ENCODE data around the gene SMIM29.
"Not testable (repeated sequence)": the region's sequence is repeated elsewhere in the genome, so short reads cannot be mapped to it uniquely, and the experiment has no call there.

SMIM29 gene

DNA sequence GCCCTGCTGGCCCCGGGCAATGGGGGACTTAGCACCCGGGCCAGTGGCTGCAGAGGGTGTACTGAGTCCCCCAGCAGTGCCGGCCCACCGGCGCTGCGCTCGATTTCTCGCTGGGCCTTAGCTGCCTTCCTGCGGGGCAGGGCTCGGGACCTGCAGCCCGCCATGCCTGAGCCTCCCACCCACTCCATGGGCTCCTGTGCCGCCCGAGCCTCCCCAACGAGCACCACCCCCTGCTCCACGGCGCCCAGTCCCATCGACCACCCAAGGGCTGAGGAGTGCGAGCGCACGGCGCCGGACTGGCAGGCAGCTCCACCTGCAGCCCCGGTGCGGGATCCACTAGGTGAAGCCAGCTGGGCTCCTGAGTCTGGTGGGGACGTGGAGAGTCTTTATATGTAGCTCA, 20.3 kb upstream of the SMIM29 start:
- DNase-seq (ENCODE audit: low read depth in 2 of 2): not testable (repeated sequence)

GRCh38 chr6:34267746-34268145, 18.9 kb upstream of the SMIM29 start:
- DNase-seq (ENCODE audit: low read depth in 2 of 2): no peak

DNA sequence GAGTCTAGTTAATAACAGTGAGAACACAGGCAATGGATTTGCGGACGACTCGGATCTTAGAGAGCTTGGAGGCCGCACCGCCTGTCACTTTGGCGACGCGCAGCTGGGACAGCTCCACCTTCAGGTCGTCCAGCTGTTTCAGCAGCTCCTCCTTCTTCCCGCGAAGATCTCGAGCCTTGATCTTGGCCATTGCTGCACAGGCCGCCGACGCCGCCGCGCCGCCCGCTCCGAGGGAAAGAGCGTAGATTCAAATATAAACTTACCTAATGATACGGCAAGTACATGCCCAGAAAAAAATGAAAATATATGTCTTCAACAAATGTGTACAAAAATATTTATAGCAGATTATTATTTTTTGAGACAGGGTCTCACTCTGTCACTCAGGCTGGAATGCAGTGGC, 14.7 kb upstream of the SMIM29 start:
- not testable (repeated sequence) for DNase-seq (ENCODE audit: low read depth in 2 of 2)

DNA sequence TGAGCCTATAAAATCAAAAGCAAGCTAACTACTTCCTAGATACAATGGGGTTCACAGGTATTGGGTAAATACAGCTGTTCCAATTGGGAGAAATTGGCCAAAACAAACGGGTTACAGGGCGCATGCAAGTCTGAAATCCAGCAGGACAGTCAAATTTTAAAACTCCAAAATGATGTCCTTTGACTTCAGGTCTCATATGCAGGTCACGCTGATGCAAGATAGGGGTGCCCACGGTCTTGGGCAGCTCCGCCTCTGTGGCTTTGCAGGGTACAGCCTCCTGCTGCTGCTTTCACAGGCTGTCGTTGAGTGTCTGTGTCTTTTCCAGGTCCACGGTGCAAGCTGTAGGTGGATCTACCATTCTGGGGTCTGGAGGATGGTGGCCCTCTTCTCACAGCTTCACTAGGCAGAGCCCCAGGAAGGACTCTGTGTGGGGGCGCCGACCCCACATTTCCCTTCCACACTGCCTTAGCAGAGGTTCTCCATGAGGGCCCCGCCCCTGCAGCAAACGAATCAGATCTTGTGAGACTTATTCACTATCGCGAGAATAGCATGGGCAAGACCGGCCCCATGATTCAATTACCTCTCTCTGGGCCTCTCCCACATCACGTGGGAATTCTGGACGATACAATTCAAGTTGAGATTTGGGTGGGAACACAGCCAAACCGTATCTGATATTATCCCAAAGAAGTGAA, 11.9 kb upstream of the SMIM29 start:
- DNase-seq (ENCODE audit: low read depth in 2 of 2): no peak

- no peak for DNase-seq (ENCODE audit: low read depth in 2 of 2)
Measured at GRCh38 chr6:34259529-34260069, 10.8 kb upstream of the SMIM29 start.

- not testable (repeated sequence) for DNase-seq (ENCODE audit: low read depth in 2 of 2)
Measured at GRCh38 chr6:34252395-34252794, 3.6 kb upstream of the SMIM29 start.

DNA sequence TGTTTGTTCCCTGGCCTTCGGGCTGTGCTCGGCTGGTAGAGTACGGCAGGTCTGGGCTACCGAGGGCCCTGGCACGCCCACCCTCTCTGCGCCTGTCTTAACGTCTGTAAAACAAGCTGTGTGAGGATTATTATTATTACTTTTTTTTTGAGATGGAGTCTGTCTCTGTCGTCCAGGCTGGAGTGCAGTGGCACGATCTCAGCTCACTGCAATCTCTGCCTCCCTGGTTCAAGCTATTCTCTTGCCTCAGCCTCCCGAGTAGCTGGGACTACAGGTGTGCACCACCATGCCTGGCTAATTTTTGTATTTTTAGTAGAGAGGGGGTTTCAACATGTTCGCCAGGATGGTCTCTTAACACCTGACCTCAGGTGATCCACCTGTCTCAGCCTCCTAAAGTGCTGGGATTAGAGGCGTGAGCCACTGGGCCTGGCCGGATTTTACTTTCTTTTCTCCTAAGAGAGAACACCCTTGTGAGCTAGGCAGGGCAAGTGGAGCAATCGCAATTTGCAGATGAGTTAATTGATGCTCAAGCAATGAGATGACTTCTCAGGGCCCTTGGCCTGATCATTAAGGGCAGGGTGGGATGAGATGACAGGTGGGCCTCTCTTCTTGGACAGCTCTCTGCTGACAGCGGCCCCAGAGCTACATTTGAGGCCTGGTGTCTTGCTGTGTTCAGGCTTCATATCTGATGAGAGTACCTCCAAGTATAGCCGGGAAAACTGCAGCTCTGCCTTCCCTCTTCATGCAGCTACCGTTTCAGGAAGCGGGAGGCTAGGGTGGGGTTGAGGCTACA, 859 bp upstream of the SMIM29 start:
- DNase-seq (ENCODE audit: low read depth in 2 of 2): no peak

- DNase-seq (ENCODE audit: low read depth in 2 of 2): no peak
Measured at GRCh38 chr6:34248198-34248726, 544 bp downstream of the SMIM29 start.

DNA sequence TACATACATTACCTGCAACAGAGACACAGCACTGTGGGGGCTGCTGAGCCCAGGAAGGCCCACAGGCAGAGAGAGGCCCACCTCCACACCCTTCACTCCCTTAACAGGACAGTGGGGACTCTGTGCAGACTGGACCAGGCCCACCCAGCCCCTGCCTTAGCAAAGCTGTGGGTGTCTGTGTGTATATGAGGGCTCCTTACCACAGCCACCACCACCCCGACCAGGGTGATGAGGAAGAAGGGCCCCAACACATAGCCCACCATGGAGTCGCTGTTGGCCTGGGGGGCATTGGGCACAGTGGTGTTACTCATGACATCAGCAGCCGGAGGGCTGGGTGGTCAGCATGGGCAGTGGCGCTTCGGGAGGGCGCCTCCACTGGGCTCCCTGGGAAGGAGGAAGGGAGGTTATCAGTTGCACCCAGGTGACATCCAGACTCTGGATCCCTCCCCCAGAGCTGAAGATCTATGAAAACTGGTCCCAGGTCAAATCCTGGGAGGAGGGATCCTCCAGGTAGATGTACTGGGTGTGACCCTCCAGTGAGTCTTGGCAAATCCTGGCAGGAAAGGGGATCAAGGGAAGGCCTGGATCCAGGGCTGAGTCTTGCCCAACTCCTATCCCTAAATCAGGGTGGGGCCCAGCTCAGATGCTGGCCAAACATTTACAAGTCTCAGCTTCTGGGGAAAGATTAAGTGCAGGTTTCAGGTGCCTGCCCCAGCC, 1.2 kb downstream of the SMIM29 start:
- DNase-seq (ENCODE audit: low read depth in 2 of 2): no peak

DNA sequence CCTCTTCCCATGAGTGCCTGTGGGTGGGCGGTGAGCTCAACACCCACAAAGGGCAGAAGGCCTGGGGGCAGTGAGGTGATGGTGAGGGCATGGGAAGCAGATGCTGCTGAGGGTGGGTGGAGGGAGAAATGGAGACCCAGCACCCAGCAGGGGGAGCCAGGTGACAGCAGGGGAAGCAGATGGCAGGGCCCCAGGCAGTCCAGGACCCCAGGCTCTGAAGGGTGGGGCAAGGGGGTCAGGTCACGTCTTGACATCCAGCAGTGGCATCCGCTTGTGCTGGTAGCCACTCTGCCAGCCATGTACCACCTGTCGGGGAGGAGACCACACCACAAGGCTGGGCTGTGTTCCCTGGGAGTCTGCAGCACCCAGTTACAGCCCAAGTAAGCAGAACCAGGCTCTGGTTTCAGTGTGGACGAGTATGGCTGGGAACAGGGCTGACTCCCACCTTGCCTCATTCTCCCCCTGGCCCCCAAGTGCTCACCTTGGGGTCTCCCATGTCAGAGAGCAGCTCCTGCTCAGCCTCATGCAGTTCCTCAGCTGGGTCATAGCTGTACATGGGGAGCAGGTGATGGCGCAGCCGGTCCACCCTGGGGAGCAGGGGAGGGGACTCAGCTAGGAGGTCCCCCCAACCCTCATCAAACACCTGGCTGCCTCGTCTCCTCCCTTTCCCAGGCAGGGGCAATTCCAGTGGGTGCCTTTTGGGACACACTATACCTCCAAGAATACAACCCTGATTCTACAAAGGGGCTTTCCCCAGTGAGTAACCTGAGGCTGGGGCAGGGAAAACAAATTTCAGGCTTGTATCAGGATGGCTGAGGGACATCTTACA, 2.0 kb downstream of the SMIM29 start:
- DNase-seq (ENCODE audit: low read depth in 2 of 2): no peak

DNA sequence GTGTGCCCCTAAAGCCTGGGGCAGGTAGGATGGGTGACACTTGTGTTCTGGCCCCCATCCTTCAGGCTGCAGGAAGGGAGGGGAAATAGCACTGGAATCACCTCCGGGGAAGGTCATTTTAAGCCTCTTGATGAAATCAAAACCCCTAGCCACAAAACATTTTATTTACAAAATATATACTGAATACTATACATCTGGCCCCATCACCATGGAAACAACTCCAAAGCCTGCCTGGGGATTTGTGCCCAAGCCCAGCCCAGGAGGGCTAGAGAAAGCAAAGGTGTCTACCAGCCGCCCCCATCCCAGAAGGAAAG, 2.6 kb downstream of the SMIM29 start:
- DNase-seq (ENCODE audit: low read depth in 2 of 2): no peak

DNA sequence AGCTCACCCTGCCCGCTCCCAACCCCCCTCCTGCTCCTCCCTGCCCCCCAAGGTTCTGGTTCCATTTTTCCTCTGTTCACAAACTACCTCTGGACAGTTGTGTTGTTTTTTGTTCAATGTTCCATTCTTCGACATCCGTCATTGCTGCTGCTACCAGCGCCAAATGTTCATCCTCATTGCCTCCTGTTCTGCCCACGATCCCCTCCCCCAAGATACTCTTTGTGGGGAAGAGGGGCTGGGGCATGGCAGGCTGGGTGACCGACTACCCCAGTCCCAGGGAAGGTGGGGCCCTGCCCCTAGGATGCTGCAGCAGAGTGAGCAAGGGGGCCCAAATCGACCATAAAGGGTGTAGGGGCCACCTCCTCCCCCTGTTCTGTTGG, 3.1 kb downstream of the SMIM29 start:
- DNase-seq (ENCODE audit: low read depth in 2 of 2): not testable (repeated sequence)

DNA sequence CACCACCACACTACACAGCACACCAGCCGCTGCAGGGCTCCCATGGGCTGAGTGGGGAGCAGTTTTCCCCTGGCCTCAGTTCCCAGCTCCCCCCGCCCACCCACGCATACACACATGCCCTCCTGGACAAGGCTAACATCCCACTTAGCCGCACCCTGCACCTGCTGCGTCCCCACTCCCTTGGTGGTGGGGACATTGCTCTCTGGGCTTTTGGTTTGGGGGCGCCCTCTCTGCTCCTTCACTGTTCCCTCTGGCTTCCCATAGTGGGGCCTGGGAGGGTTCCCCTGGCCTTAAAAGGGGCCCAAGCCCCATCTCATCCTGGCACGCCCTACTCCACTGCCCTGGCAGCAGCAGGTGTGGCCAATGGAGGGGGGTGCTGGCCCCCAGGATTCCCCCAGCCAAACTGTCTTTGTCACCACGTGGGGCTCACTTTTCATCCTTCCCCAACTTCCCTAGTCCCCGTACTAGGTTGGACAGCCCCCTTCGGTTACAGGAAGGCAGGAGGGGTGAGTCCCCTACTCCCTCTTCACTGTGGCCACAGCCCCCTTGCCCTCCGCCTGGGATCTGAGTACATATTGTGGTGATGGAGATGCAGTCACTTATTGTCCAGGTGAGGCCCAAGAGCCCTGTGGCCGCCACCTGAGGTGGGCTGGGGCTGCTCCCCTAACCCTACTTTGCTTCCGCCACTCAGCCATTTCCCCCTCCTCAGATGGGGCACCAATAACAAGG, 3.6 kb downstream of the SMIM29 start:
- not testable (repeated sequence) for DNase-seq (ENCODE audit: low read depth in 2 of 2)

DNA sequence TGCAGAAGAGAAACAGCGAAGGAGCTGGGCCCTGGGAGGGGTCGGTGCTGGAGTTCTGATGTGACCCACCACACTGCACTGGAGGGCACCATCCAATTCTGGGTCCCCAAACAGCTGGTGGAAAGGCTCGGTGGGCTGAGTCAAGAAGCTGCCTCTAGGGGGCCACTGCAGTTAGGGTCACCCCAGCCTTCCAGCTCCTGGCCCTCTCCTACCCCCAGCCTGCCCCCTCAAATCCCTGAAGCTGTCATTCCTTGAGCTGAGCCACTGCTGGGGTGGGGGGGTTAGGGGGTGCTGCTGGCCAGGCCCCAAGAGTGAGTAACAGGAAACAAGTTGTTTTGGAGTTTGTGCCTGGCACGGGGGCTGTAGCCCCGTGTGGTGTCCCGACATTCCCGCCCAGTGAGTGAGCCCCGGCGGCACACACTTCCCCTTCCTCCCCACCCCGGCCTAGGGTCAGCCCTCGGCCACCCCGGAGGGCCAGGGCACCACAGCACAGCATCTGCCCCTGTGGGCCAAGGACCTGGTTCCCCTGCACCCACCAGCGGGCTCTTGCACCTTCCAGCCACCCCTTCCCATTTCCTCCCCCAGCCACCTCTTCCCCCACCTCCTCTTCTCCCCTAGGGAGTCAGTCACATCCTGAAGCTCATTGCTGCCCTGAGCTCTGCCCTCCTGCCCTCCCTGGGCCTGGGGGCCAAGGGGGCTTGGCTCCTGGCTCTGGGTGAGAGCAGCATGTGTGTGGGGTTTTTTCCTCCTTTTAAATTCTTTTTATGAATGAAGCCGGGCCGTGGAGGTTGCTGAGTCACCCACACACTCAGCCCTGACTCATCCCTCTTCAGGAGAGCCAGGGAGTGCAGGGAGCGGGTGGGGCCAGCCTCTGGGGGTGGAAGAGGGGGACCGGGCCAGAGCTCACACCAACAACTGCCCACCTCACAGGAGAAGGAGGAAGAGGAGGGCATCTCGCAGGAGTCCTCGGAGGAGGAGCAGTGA, 4.6 kb downstream of the SMIM29 start:
- peak in 1 of 2 donors; percentile 67 for DNase-seq (ENCODE audit: low read depth in 2 of 2)

GRCh38 chr6:34243131-34243771, 5.6 kb downstream of the SMIM29 start:
- DNase-seq (ENCODE audit: low read depth in 2 of 2): no peak

GRCh38 chr6:34242252-34243130, 6.3 kb downstream of the SMIM29 start:
- DNase-seq (ENCODE audit: low read depth in 2 of 2): no peak

- DNase-seq (ENCODE audit: low read depth in 2 of 2): no peak
Measured at GRCh38 chr6:34241351-34242215, 7.2 kb downstream of the SMIM29 start.

All from stimulated activated CD8-positive, alpha-beta memory T cell treated with anti-CD3 and anti-CD28 coated beads, Interleukin-2, amount 100 ng/mL, for 48 hours (primary cell).